CD4-positive, alpha-beta T cell treated with Interleukin-10 for 1 hour (primary cell): Measurements from ENCODE around the gene GLUL.
"Not testable (repeated sequence)": the region's sequence is repeated elsewhere in the genome, so short reads cannot be mapped to it uniquely, and the experiment has no call there.

ENCODE experiments used
- DNase-seq: peaks from one replicate; pipeline ENCODE4 v3.0.0-alpha.2; 2020

The GLUL gene

GRCh38 chr1:182367926-182368325 is 23.7 kb downstream of the GLUL start:
- DNase-seq = no peak

DNA sequence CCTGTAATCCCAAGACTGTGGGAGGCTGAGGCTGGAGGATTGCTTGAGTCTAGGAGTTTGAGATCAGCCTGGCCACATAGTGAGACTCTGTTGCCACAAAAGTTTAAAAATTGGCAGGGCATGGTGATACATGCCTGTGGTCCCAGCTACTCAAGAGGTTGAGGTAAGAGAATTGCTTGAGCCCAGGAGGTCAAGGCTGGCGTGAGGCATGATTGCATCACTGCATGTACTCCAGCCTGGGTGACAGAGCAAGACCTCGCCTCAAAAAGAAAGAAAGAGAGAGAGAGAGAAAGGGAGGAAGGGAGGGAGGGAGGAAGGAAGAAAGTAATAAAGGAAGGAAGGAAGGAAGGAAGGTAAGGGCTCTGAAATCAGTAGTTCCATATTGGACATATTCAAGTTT is 25.0 kb downstream of the GLUL start:
- DNase-seq = no peak

GRCh38 chr1:182359645-182360044 is 31.9 kb downstream of the GLUL start:
- no peak for DNase-seq

GRCh38 chr1:182357913-182358312 is 33.7 kb downstream of the GLUL start:
- DNase-seq = no peak

- DNase-seq = no peak
Measured at GRCh38 chr1:182357171-182357570, 34.4 kb downstream of the GLUL start.

GRCh38 chr1:182355723-182356098 is 35.9 kb downstream of the GLUL start:
- no peak for DNase-seq

DNA sequence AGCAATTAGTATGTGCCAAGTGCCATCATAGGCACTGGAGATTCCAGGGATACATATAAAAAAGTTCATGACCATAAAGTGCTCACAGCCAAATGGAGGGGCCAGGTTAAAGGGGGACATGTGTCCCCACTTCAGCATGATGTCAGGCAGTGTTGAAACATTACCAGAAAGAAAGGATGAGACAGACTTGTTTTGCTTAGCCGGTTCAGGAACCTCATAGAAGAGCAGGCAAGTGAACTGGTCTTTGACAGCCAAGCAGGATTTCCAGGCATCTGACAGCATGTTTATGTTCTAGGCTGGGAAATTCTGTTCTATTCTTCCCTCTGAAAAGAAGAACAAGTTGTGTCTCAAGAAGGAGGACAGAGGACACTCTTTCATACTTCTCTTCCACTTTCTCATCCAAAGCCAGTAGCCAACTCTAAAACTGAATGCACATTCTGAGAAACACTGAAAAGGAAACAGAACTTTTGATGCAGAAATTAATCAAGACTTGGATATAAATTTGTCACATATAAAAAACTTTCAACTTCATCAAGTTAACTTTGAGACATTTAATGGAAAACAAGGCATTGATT is 39.7 kb downstream of the GLUL start:
- DNase-seq = no peak

DNA sequence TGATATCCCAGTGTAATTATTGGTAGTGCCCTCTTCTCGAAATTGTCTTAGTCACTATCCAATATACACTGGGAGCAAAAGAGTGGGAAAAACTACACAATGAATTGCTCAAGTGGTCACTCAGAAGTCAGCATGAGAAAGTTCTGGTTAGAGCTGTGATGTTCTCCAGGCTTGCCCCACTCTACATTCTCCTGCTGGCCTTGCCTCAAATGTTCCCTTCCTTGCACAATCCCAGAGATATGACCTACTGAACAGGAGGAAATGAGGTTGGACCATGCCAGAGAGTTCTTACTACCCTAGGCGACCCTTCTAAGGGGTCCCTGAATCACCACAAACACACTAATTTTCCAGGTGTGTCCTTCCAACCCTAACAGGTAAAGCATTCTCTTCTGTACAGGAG is 40.8 kb downstream of the GLUL start:
- no peak for DNase-seq

DNA sequence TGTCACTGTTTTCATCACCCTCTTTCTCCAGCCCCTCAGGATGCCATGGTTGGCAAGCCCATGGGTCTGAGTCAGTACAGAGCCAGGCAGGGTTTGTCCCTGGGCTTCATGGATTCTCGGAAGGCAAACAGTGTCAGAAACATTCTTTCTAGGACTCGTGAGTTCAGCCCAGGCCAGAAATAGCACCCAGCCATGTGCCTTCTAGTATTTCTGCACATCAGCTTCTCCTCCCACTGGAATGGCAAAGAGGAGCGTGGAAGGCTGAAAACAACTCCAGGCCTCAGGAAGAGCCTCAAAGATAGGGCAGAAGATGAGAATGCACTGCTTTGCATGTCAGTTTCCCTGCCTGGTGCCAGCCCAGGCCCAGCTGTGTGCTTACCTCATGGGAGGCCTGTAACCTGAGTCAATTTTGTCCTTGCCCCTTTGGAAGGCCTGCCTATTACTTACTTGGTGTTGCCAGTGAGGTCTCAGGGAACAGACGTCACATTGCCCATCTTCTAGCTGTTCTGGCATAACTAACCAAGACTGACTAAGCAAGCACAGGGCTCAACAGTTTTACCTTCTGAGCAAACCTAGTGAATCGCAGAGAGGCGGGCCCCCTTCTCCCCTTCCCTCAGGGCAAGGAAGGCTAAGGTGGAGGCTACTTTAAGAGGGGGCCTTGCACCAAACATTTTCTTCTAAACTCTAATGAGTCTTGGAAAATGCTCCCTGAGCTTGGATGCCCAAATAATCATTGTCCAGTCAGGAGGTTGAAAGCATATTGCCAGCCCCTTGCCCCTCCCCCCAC is 42.4 kb downstream of the GLUL start:
- no peak for DNase-seq

- DNase-seq = no peak
Measured at GRCh38 chr1:182347019-182347418, 44.6 kb downstream of the GLUL start.

DNA sequence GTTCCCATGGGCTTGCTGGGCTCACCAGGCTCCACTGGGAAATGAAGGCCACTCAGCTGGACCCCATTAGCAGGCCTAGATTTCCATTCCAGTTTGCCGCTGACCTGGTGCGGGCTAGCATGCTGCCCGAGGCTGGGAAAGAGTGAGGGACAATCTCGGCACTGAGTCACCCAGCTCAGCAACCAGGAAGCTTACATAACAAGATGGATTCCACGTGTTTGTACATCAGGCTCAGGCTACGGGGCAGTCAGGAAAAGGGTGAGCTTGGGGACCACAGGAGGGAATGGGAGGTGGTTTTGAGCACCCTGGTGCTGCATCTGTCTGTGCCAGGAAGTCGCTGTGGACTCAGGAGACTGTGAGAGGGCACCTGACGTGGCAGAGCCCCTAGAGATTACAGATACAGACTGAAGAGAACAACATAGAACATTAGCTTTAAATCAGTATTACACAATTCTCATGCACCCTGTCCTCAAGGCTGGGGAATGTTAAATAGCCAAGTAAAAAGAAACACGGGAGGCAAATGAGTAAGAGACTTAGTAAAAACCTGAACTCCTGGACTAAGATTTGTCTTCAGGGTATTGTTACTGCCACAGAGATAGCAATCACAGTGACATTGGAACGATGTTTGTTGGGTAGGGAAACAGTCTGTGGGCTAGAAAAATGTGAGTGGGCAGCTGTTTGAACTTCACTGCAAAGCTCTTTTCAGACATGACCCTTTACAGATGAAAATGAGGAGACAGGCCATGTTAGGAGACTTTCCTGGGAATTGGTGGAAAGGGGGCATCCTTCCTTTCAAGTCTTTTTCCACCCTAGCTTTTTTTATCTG is 51.1 kb downstream of the GLUL start:
- no peak for DNase-seq

DNA sequence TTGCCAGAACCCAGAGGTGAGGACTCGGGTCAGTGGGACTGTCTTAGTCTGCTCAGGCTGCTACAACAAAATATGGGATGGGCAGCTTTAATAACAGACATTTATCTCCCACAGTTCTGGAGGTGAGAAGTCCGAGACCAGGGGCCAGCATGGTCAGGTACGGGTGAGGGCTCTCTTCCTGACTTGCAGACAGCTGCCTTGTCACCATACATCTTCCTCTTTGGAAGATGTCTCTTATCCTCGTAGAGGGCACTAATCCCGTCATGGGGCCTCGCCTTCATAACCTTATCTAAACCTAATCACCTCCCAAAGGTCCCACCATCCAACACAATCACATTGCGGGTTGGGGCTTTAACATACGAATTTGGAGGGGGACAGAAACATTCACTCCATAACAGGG is 51.9 kb downstream of the GLUL start:
- no peak for DNase-seq

DNA sequence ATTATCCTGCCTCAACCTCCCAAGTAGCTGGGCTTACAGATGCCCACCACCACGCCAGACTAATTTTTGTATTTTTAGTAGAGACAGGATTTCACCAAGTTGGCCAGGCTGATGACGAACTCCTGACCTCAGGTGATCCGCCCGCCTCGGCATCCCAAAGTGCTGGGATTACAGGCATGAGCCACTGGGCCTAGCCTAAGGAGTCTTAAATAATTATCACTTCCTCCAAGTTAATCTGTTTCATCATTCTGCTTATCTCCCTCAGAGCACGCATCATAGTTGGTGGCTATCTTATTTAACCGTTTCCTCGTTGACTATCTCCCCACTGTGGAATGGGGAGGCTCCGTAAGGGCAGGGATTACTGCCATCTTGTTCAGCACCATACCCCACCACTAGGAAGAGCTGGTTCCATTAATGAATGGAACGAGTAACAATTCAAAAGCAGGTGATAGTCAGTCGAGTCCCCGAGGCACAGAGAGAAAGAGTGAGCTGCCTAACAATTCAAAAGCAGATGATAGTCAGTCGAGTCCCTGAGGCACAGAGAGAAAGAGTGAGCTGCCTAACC is 52.7 kb downstream of the GLUL start:
- no peak for DNase-seq

DNA sequence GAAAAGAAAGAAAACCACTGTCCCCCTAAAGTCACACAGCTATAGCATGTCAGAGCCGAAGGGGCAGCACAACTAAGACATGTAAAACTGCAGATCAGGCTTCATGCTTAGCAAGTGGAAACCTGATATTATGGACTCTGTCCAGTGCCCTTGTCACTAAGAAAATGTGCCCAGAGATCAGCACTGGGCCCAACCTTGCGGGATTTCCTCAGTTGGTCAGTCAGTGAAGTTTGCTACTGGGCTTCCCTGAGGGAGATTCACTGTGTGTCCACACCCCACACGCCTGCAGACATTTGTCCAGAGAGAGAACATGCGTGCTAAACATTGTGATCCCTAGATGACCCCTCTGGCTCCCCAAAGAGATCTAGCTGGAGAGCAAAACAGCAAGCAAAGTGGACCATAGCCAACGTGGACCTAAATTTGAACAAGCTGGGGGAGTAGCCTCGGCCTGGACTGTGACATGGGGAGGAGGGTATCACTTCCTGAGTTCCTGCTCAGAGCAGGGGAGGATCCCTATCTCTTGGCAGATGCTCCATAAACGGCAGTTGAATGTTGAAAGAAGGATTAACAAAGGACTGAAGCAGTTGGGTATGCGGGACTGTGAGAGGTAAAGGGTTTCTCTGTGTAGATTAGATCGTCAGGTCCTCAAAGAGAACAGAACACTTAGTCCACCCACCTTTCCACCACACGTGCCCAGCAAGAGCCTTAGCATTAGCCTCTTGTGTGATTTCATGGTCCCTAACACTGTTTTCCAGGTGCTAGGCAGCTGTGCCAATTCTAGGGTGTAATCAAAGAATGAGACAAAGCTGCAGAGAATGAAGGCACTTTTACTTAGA is 53.6 kb downstream of the GLUL start:
- DNase-seq = no peak

DNA sequence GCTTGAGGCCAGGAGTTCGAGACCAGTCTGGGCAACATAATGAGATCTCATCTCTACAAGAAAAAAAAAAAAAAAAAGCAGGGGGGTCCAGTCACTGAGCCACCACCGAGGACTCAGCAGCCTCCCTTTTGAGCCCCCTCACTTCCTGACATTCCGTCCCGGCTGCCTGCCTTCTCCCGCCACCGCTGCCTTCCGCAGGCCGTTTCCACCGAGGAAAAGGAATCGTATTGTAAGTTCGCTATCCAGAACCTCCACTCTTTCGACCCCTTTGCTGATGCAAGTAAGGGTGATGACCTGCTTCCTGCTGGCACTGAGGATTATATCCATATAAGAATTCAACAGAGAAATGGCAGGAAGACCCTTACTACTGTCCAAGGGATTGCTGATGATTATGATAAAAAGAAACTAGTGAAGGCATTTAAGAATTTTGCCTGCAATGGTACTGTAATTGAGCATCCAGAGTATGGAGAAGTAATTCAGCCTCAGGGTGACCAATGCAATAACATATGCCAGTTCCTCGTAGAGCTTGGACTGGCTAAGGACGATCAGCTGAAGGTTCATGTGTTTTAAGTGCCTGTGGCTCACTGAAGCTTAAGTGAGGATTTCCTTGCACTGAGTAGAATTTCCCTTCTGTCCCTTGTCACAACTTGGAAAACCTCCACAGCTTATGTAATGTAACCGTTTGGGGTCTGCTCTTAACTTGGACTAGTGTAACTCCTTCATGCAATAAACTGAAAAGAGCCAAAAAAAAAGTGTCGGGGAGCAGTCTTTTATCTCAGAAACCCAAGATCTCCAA is 55.6 kb downstream of the GLUL start:
- no peak for DNase-seq

GRCh38 chr1:182333071-182333571 is 58.5 kb downstream of the GLUL start:
- DNase-seq = not testable (repeated sequence)

- DNase-seq = no peak
Measured at GRCh38 chr1:182332261-182333060, 59.1 kb downstream of the GLUL start.
